GOT3 (cell line): ENCODE measurements around the gene TTLL5.

Source experiments
- DNase-seq: peaks from one replicate; lab custom pipeline; 2025; ENCODE audit warnings: mixed read lengths; lab: John Stamatoyannopoulos, UW

Gene TTLL5

GRCh38 chr14:75967866-75968265 lies 306.8 kb downstream of the TTLL5 start:
- no peak for DNase-seq

- no peak for DNase-seq
Observed at GRCh38 chr14:75968456-75968855, 307.4 kb downstream of the TTLL5 start.

GRCh38 chr14:75969126-75969525 lies 308.1 kb downstream of the TTLL5 start:
- no peak for DNase-seq

GRCh38 chr14:75969891-75970290 lies 308.8 kb downstream of the TTLL5 start:
- no peak for DNase-seq

GRCh38 chr14:75970989-75971388 lies 309.9 kb downstream of the TTLL5 start:
- no peak for DNase-seq

GRCh38 chr14:75971509-75971908 lies 310.5 kb downstream of the TTLL5 start:
- no peak for DNase-seq

- DNase-seq: no peak
Observed at GRCh38 chr14:75972801-75973421, 311.9 kb downstream of the TTLL5 start.

- DNase-seq: no peak
Observed at GRCh38 chr14:75976826-75977581, 316.0 kb downstream of the TTLL5 start.

- DNase-seq: no peak
Observed at GRCh38 chr14:75977582-75977943, 316.5 kb downstream of the TTLL5 start.

GRCh38 chr14:75978249-75978731 lies 317.2 kb downstream of the TTLL5 start:
- no peak for DNase-seq

- DNase-seq: no peak
Observed at GRCh38 chr14:75979071-75979571, 318.1 kb downstream of the TTLL5 start.

- no peak for DNase-seq
Observed at GRCh38 chr14:75979648-75980565, 318.9 kb downstream of the TTLL5 start.

GRCh38 chr14:75980856-75981255 lies 319.8 kb downstream of the TTLL5 start:
- no peak for DNase-seq

GRCh38 chr14:75981426-75982265 lies 320.6 kb downstream of the TTLL5 start, which contains the start of gene TGFB3:
TSS of gene TGFB3 (minus strand) at chr14:75981995. CDS start at chr14:75980893, 1,102 bp downstream.
- peak; percentile 10 for DNase-seq

GRCh38 chr14:75982266-75983018 lies 321.4 kb downstream of the TTLL5 start:
- peak; percentile 15 for DNase-seq

- no peak for DNase-seq
Observed at GRCh38 chr14:75983019-75983358, 321.9 kb downstream of the TTLL5 start.

- no peak for DNase-seq
Observed at GRCh38 chr14:75984674-75985073, 323.6 kb downstream of the TTLL5 start.

- DNase-seq: peak; percentile 59
Observed at GRCh38 chr14:75985618-75986438, 324.8 kb downstream of the TTLL5 start, which contains the start of gene IFT43. TSS of gene IFT43 (plus strand) at chr14:75985763. CDS start at chr14:75985787, 24 bp downstream.

GRCh38 chr14:75986439-75986765 lies 325.4 kb downstream of the TTLL5 start:
- no peak for DNase-seq
